ENCODE results near the gene COPS7A. TPM values are rescaled to one million over a fixed set of nuclear protein-coding genes. Genes with fewer than 3 reads are reported as not detected.

Gene COPS7A, protein sequence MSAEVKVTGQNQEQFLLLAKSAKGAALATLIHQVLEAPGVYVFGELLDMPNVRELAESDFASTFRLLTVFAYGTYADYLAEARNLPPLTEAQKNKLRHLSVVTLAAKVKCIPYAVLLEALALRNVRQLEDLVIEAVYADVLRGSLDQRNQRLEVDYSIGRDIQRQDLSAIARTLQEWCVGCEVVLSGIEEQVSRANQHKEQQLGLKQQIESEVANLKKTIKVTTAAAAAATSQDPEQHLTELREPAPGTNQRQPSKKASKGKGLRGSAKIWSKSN
- polyA plus RNA-seq (2011; rRNA removed) (128 and 200 TPM in 2 replicates), polyA minus RNA-seq (2011; rRNA and poly(A)+ RNA removed) (35.6 and 58.7 TPM in 2 replicates)

DNA sequence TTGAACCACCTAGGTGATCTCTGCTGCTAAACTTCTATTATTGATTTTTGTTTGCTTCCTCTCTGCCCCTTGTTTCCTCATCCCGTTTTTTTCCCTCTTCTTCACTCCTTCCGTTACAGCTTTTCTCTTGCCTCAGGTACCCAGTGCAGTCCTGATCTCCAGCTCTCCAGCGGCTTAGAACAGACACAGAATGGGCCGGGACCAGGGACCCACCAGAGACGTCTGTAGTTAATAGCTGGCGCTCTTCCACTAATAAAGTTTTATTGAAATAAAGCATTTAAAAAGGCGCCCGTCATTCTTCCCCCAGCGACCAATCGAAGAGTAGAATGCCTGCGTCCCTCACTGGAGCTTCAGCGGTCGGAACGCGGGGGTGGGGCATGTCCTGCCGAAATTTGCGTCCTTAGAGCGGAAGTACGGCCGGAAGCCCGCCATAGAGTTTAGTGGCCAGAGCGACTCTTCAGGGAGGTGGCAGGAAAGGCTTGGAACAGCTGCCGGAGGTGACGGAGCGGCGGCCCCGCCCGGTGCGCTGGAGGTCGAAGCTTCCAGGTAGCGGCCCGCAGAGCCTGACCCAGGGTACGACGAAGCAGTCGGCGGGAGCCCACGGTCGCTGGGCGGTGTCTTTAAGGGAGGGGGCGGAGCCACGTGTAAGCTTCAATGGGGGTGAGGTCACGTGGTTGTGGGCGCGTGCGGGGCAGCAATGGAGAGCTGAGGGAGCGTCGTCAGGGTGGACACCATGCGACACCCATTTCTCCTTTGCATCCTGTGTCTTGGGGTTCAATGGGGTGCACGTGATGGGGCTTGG lies at the start of gene COPS7A:
COPS7A (plus strand) TSS at position 440 of the 802 bp plus-strand sequence. CDS start 611 bp downstream, outside the sequence.
- TF ChIP-seq, protein P1, sequence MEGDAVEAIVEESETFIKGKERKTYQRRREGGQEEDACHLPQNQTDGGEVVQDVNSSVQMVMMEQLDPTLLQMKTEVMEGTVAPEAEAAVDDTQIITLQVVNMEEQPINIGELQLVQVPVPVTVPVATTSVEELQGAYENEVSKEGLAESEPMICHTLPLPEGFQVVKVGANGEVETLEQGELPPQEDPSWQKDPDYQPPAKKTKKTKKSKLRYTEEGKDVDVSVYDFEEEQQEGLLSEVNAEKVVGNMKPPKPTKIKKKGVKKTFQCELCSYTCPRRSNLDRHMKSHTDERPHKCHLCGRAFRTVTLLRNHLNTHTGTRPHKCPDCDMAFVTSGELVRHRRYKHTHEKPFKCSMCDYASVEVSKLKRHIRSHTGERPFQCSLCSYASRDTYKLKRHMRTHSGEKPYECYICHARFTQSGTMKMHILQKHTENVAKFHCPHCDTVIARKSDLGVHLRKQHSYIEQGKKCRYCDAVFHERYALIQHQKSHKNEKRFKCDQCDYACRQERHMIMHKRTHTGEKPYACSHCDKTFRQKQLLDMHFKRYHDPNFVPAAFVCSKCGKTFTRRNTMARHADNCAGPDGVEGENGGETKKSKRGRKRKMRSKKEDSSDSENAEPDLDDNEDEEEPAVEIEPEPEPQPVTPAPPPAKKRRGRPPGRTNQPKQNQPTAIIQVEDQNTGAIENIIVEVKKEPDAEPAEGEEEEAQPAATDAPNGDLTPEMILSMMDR (IDR thresholded peaks at IDR 0.05; ENCODE audit: insufficient read depth, low read depth, low read length) = no peak
- POLR2A ChIA-PET = interaction anchor here (0.6 to 1.2 kb wide), 4 partner anchors 19 to 171 kb away, joined by 3 to 19 read pairs (median 4); partner anchors contain the start of genes MLF2 and ZNF384
- H3K4me3 ChIP-seq (ENCODE audit: low read depth, low read length) = peak within 1 kb of the TSS; percentile 52
- peak; percentile 93 for DNase-seq (ENCODE audit: low read depth)
- no peaks in the 10 kb centered on the region for H3K27me3 ChIP-seq (ENCODE audit: control insufficient read depth, insufficient read depth, low read length)
- CTCF ChIA-PET = interaction anchor here (0.8 to 4.1 kb wide), 11 partner anchors 9 to 382 kb away, joined by 3 to 27 read pairs (median 5); partner anchors contain the start of genes MLF2, TNFRSF1A and ZNF384
- no peaks in the 10 kb centered on the region; the same call in none of the 2 replicates for H3K36me3 ChIP-seq (ENCODE audit: control insufficient read depth, insufficient read depth, low read length)

DNA sequence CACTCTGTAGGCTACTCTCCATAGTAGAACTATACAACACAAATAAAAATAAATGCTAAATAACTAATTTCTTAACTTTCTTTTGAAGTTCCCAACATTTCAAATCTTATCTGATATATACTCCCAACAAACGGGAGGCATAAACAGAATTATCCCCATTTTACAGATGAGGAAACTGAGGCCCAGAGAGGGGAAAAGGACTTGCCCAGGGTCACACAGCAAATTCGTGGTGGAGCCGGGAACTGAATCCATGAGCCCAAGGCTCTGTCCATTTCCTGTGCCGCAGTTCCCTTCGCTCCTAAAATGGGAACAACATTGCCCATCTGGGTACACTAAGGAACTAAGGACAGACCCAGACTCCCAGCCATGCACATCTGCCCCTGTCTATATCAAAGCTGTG lies 46.9 kb upstream of the COPS7A start:
- H3K27me3 ChIP-seq (ENCODE audit: control insufficient read depth, insufficient read depth, low read length) = no peaks in the 10 kb centered on the region
- DNase-seq (ENCODE audit: low read depth) = no peak
- no peak overlapping the region for H3K4me3 ChIP-seq (ENCODE audit: low read depth, low read length)
- ChIA-PET CTCF (interaction anchor here (0.8 to 1.2 kb wide), 2 partner anchors 9 to 56 kb away, joined by 3 read pairs; no protein-coding TSS in a partner anchor), POLR2A (no interaction called here)
- TF ChIP-seq, protein P1 (IDR thresholded peaks at IDR 0.05; ENCODE audit: insufficient read depth, low read depth, low read length) = no peak
- H3K36me3 ChIP-seq (ENCODE audit: control insufficient read depth, insufficient read depth, low read length) = peaks cover 38% of the 10 kb centered on the region

DNA sequence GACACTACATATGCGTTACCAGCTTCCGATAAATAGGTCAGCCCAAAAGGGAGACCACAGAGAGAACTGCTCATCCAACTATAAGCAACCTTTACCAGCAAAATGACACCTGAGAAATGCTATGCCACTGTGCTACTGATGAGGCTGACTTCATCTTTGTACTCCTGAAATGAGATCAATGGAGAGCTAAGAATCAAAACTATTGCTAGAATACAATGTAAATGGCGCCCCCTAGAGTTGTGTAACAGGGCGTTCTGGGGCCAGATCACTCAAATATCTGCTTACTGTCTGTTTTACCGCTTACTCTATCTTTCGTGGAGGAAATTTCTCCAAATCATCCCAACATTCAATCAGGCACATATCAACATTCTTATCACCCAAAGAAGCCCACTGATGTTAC lies 39.2 kb upstream of the COPS7A start:
- CTCF ChIA-PET = interaction anchor here (0.9 to 2.6 kb wide), 8 partner anchors 11 to 85 kb away, joined by 3 to 11 read pairs (median 4); no protein-coding TSS in a partner anchor
- no peak overlapping the region for H3K4me3 ChIP-seq (ENCODE audit: low read depth, low read length)
- no peak for DNase-seq (ENCODE audit: low read depth)
- POLR2A ChIA-PET = no interaction called here
- peaks cover 6% of the 10 kb centered on the region for H3K36me3 ChIP-seq (ENCODE audit: control insufficient read depth, insufficient read depth, low read length)
- TF ChIP-seq, protein P1 (IDR thresholded peaks at IDR 0.05; ENCODE audit: insufficient read depth, low read depth, low read length) = peak; percentile 48
- no peaks in the 10 kb centered on the region for H3K27me3 ChIP-seq (ENCODE audit: control insufficient read depth, insufficient read depth, low read length)

DNA sequence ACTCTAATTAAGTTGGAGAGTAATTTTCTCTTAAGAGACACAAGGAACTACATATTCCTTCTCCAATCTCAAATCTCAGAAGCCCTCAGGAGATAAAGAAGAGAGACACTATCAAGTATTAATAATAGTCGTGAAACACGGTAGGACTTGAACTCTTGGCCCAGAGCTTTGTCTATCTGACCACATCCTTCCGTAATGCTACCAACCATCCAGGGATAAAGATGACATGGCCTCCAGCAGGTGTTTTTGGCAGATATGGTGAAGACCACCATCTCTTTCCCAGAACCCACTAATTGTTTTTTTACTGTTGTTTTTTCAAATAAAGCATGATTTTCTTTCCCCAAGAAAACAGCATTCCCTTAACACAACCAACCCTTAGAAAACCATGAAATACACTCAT lies 38.0 kb upstream of the COPS7A start:
- no peak for DNase-seq (ENCODE audit: low read depth)
- ChIA-PET POLR2A (interaction anchor here (0.7 kb wide), 1 partner anchor 16 kb away, joined by 5 read pairs; no protein-coding TSS in a partner anchor), CTCF (interaction anchor here (1.4 kb wide), 1 partner anchor 39 kb away, joined by 3 read pairs; no protein-coding TSS in a partner anchor)
- no peak overlapping the region for H3K4me3 ChIP-seq (ENCODE audit: low read depth, low read length)
- peaks cover 3% of the 10 kb centered on the region for H3K36me3 ChIP-seq (ENCODE audit: control insufficient read depth, insufficient read depth, low read length)
- no peaks in the 10 kb centered on the region for H3K27me3 ChIP-seq (ENCODE audit: control insufficient read depth, insufficient read depth, low read length)
- TF ChIP-seq, protein P1 (IDR thresholded peaks at IDR 0.05; ENCODE audit: insufficient read depth, low read depth, low read length) = no peak
